DOHH2 (cell line): ENCODE results near the gene SELPLG.

Experiments used
- EZH2phosphoT487 ChIP-seq: fragments of 200-600 bp; sonication (generic); IDR thresholded peaks from 2 replicates; pipeline ENCODE4 v1.6.1; 2017; ENCODE audit warnings: borderline replicate concordance, mild to moderate bottlenecking, antibody characterized with exemption, low read length, moderate library complexity, mixed read lengths
- TF ChIP-seq, protein P1 (sequence below): fragments of 200-600 bp; sonication (generic); IDR thresholded peaks from one replicate; pipeline ENCODE4 v1.5.1; 2014; ENCODE audit warnings: antibody characterized with exemption, mild to moderate bottlenecking, low read depth, low read length; ENCODE audit not compliant: poor library complexity, severe bottlenecking

DNA sequence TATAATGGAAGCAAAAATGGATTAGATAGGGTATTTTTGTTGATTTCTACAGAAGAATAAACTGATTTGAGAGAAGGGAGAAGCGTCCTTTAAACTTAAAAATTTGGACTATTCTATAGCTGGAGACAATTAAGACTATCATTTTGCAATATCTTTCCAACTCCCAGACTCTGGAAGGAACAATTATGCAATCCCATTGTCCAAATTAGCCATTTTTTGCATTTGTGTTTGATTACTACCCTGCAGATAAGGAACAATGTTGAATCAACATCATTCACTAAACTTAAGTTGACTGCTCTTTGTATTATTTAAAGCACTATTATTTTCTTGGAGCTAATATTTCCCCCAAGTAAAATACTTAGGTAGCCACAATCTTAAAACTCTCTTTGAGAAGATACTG lies 34.8 kb upstream of the SELPLG start:
- TF ChIP-seq, protein P1, sequence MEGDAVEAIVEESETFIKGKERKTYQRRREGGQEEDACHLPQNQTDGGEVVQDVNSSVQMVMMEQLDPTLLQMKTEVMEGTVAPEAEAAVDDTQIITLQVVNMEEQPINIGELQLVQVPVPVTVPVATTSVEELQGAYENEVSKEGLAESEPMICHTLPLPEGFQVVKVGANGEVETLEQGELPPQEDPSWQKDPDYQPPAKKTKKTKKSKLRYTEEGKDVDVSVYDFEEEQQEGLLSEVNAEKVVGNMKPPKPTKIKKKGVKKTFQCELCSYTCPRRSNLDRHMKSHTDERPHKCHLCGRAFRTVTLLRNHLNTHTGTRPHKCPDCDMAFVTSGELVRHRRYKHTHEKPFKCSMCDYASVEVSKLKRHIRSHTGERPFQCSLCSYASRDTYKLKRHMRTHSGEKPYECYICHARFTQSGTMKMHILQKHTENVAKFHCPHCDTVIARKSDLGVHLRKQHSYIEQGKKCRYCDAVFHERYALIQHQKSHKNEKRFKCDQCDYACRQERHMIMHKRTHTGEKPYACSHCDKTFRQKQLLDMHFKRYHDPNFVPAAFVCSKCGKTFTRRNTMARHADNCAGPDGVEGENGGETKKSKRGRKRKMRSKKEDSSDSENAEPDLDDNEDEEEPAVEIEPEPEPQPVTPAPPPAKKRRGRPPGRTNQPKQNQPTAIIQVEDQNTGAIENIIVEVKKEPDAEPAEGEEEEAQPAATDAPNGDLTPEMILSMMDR = no peak
- no peak for TF ChIP-seq EZH2phosphoT487
